CD4-positive, alpha-beta T cell treated with Interleukin-6 for 4 hours (primary cell): ENCODE results near the gene CDH16.
"Not testable (repeated sequence)": the region's sequence is repeated elsewhere in the genome, so short reads cannot be mapped to it uniquely, and the experiment has no call there.

ENCODE experiments used
- DNase-seq: peaks from one replicate; pipeline ENCODE4 v3.0.0-alpha.2; 2020; ENCODE audit warnings: mixed read lengths

Gene CDH16

GRCh38 chr16:66946541-66946940, 27.9 kb upstream of the CDH16 start:
- no peak for DNase-seq

DNA sequence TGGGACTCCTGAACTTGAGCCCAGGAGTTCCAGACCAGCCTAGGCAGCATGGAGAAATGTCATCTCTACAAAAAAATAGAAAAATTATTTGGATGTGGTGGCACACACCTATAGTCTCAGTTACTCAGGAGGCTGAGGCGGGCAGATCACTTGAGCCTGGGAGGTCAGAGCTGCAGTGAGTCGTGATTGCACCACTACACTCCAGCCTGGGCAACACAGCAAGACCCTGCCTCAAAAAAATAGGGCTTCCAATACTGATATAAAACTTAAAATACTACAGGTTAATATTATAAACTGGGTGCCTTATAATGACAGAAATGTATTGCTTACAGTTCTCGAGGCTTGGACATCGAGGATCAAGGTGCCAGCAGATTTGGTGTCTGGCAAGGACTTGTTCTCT, 27.3 kb upstream of the CDH16 start:
- DNase-seq = no peak

DNA sequence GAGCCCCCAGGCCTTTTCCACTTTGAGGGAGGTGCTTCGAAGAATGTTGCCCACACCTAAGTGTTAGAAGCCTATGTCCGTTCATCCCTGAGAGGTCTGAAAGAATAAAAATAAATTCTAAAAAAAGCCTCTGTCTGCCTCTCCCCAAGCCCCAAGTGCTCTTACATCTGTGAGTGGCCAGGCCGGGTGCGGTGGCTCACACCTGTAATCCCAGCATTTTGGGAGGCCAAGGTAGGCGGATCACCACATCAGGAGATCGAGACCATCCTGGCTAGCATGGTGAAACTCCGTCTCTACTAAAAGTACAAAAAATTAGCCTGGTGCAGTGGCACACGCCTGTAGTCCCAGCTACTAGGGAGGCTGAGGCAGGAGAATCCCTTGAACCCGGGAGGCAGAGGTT, 26.3 kb upstream of the CDH16 start:
- DNase-seq = not testable (repeated sequence)

DNA sequence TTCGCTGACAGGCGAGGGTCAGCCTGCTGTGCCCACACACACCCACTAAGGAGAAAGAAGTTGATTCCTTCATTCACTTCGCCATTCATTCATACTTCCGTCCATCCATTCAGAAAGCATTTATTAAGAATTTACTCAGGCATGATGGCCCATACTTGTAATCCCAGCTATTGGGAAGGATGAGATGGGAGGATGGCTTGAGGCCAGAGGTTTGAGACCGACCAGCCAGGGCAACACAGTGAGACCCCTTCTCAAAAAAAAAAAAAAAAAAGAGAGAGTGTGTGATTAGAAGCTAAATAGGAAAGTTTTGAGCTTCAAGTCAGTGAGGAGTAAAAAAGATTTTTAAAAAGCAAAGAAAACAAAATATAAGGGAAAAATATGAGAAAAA, 25.4 kb upstream of the CDH16 start:
- no peak for DNase-seq

GRCh38 chr16:66943426-66944053, 24.9 kb upstream of the CDH16 start:
- no peak for DNase-seq

GRCh38 chr16:66942981-66943380, 24.3 kb upstream of the CDH16 start:
- DNase-seq = no peak

GRCh38 chr16:66940236-66940635, 21.6 kb upstream of the CDH16 start:
- DNase-seq = no peak

DNA sequence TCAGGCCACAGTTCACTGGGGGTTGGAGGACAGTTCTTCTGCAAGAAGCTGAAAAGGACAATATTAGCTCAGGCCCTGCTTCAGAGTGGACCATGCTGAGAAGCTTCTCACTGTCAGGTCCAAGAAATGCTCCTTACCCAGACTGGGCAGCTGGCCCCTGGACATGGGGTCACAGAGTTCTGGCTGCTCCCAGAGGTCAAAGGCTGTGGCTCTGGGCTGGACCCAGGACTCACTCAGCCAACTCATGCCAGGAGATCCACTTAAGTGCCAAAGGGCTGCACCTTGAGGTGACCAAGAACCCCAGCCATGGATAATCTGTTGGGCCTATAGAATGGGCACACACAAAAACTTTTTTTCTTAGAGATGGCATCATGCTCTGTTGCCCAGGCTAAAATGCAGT, 20.7 kb upstream of the CDH16 start:
- DNase-seq = no peak

DNA sequence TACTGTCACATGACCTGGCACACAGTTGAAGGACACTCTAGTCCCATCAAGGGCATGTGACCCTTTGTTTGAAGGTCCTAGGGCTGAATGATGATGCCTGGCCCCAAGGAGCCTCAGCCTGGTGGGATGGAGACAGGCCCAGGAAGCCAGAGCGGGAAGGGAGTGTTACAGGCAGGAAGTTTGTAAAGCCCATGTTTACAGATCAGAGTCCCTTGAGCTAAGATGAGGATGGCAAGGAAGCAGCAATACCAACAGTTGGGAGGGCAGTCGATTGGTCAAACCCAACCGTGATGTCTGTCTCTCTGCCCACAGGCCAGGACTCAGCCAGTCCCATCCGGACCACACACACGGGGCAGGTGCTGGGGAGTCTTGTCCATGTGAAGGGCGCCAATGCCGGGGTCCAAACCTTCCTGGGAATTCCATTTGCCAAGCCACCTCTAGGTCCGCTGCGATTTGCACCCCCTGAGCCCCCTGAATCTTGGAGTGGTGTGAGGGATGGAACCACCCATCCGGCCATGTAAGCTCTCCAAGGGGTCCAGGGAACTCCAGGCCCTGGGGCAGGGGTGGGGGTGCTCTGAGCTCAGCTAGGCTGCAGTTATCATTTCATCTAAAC, 19.1 kb upstream of the CDH16 start:
- no peak for DNase-seq

DNA sequence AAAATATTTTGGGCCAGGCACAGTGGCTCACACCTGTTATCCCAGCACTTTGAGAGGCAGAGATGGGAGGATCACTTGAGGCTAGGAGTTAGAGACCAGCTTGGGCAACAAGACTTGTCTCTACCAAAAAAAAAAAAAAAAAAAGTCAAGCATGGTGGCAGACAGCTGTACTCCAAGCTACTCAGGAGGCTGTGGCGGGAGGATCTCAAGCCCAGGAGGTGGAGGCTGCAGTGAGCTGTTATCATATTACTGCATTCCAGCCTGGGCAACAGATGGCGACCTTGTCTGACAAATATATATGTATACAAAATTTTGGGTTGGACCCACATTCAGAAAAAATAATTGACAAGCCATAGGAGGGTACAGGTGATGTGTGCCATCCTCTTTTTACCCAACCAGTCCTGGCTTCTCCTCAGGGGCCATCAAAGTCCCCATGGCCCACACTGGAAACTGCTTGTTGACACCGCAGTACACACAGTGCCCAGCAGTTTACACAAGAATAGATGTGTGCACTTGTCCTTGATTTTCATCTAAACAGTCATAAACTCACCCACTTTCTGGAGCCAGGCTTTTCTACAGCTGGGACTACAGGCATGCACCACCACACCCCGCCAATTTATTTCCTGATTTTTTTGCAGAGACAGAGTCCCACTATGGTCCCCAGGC, 18.3 kb upstream of the CDH16 start:
- DNase-seq = no peak

DNA sequence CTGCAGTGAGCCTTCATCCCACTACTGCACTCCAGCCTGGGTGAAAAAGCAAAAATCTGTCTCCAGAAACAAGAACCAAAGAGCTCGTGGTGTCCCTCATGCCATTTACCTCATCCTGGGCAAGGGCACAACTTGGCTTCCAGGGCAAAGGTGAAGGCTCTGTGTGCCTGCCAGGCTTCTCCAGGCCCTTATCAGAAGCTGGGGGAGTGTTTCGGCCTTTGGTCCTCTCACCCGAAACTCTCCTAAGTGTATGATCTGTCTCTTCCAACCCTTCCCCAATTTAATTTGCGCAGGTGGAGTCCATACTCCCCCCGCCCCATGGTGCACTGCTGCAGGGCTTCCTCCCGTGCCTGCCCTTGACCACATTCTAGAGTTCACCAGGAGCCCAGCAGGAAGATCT, 17.8 kb upstream of the CDH16 start:
- DNase-seq = no peak

- no peak for DNase-seq
These were observed 16.8 kb upstream of the CDH16 start, which contains the start of gene CES2 for GRCh38 chr16:66935314-66936011. CES2 (plus strand) TSS chr16:66935516; CDS start chr16:66935636, 120 bp downstream.

DNA sequence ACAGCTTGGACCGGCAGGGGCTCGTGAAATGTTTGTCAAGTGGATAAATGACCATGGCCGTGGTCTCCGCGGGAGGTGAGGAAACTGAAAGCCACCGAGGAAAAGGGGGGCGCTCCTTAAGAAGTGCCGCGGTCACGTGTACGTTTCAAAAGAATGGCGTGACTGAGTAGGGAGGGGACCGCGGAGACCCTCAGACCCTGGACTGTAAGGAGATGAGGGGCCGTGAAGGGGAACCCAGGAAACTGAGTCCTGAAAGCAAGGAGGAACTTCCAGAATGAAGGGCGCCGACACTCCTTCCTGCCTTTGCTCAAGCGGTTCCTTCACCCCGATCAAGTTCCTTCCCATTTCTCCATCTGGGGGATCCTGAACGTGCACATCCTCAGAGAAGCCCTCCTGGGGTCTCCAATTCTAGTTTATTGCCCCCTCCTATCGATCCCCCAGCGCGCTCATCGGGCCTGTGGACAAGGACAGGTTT, 16.2 kb upstream of the CDH16 start:
- not testable (repeated sequence) for DNase-seq

DNA sequence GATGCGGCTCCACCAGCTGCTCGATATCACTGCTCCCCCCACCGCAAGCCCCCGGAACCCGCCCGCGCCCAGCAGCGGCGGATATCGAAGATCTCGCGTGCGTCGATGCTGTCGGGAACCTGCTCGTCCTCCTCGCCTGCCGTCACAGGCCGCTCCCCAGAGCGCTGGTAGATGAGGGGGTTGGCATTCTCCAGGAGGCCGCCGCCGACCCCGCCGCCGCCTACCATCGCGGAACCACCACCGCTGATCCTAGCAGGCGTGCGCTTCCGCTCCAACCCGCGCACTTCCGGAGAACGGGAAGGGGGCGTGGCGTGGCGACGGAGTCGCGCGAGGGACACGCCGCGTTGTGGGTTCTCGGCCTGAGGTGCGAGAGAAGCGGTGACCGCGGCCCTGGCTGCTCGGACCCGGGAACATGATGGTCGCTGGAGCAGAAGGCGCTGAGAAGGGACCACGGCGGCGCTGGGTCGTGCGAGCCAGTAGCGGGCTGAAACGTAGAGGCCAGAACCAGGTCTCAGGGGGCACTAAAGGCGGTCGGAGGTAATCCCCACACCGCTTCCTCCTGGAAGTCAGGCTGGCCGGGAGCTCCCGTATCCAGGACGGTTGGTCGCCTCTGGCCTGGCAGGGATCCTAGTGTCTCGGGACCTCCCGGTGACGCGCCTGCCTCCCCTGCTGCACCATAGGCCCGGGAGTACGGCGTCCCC, 15.6 kb upstream of the CDH16 start, which contains the start of gene CIAO2B:
CIAO2B (minus strand) TSS at position 265 of the 701 bp plus-strand sequence; CDS start at position 227, 38 bp downstream.
- peak; percentile 89 for DNase-seq

DNA sequence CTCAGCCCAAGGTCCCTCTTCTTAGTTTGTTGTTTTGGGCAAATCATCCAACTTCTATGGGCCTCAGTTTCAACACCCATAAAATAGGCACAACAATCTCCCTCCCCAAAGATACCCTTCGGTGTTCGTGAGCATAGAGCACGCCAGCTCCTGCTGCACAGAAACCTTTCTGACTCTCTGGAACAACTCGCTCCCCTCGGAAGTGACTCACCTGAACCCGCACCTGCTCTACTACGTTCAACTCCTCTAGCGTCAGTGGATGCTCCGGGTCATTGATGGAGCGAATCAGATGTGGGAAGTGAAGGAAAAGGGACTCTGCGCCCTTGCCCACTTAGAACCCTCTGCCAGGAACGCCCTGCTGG, 15.1 kb upstream of the CDH16 start:
- peak; percentile 65 for DNase-seq

DNA sequence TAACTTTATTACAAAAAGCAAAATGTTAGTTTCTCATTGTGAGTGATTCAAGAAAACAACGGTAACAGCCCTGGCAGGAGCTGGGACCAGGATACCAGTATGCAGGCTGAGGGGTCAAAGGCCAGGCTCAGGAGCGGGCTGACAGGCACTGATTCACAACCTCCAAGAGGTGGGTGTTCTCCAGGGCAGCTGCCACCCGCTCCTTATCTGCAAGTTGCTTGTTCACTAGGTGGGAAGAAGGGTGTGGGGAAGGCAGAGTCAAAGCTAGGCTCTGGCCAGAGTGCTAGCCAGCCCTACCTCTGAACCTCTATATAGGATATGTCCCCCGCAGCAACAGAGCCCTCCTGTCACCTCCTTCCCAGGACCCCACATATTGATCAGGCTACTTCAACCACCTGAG, 13.4 kb upstream of the CDH16 start:
- DNase-seq = no peak

DNA sequence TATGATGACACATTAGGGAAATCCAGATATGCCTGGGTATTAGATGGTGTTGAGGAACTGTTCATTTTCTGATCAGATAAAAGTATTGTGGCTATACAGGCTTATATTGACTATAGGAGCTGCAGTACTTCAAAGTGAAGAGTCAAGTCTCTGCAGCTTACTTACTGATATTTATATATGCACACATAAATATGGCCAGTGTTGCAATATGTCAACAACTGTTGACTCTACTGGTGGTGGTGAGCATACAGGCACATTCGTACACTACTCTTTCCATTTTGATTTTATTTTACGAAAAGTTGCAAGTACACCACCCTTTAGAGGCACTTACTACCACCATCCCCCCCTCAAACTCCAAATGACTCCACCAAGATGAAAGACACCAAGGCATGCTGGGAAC, 13.0 kb upstream of the CDH16 start:
- no peak for DNase-seq

- DNase-seq = no peak
These were observed 11.5 kb upstream of the CDH16 start for GRCh38 chr16:66930189-66930588.

DNA sequence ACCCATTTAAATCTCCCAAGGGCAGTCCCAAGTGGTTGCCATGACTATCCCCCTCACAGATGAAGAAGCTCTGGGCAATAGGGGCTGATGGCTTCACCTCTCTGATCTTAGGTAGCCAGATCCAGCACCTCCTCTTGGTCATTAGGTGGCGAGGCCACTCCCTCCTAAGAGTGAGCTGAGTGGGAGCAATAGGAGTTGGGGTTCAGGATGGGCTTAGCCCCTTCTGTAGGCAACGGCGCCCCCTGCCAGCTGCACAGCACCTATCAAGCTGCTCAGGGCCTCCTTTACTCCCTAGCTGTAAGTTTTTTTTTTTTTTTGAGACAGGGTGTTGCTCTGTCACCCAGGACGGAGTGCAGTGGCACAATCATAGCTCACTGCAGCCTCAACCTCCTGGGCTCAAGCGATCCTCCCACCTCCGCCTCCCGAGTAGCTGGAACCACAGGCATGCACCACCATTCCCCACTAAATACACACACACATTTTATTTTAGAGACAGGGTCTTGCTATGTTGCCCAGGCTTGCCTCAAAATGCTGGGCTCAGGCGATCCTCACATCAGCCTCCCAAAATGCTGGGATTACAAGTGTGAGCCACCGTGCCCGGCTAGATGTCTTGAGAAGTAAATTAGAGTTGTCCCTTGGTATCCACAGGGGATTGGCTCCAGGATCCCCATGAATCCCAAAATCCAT, 10.2 kb upstream of the CDH16 start:
- peak; percentile 41 for DNase-seq

DNA sequence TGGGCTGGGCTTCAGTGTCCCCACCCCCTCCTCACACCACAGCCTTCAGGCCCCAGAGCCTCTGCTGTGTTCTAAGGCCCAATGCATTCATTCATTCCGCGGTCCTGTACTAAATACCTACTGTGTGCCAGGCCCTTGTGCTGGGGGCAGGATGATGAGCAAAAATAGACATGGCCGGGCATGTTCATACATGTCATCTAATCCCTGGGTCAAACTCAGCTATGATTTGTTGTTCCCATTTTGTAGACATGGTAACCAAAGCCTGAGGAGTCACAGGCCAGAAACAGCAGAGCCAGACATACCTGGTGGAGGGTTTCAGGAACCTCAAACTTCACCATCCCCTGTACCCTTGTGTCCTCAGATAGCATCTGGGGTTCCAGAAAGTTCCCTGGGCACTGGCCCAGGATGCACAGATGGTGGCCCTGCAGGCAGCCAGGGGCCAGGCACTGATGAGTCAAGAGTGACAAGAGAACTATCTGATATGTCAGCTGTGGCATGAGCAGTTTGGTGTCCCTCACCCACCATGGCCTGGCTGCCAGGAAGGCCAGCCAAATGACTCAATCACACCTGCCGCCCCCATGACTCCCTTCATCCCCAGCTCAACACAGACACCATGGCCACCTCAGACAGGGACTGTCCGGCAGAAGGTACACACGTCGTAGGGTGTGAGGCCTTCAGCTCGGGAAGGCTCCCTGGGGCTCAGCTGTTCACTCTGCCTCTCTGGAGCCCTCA, 9.4 kb upstream of the CDH16 start:
- DNase-seq = no peak

- DNase-seq = no peak
These were observed 8.3 kb upstream of the CDH16 start for GRCh38 chr16:66926961-66927436.
